WTC11 (cell line): ENCODE data around the gene GFY. TPM values are rescaled to one million over a fixed set of nuclear protein-coding genes. Genes with fewer than 3 reads are reported as not detected.

Experiments used
- ATAC-seq: fragments of 200-7000 bp; cut with Tn5 transposase; 2 replicates; pipeline ENCODE4 v1.10.0; 2021; ENCODE audit warnings: mild to moderate bottlenecking, moderate library complexity
- CTCF ChIA-PET: fragments of 300-600 bp; sonication (Branson Sonifier 250); formaldehyde crosslinking; loops from one replicate; lab custom pipeline; 2021; ENCODE audit warnings: antibody characterized with exemption; lab: Charles Lee
- POLR2A ChIA-PET: fragments of 350-600 bp; sonication (Branson Sonifier 250); formaldehyde crosslinking; loops from one replicate; lab custom pipeline; 2021; ENCODE audit warnings: antibody characterized with exemption; lab: Charles Lee
- DNase-seq: peaks from one replicate; pipeline ENCODE4 v3.0.0; 2021; ENCODE audit warnings: low spot score
- H3K27ac Mint-ChIP-seq: 2 replicates; pipeline ENCODE4 v1.8.0; 2021; ENCODE audit warnings: mixed read lengths
- H3K27me3 Mint-ChIP-seq: 2 replicates; pipeline ENCODE4 v1.8.0; 2021; ENCODE audit warnings: low read depth, mild to moderate bottlenecking, moderate library complexity, mixed read lengths
- H3K36me3 Mint-ChIP-seq: 2 replicates; pipeline ENCODE4 v1.8.0; 2021; ENCODE audit warnings: mixed read lengths
- H3K4me1 Mint-ChIP-seq: 2 replicates; pipeline ENCODE4 v1.8.0; 2022; ENCODE audit warnings: mixed read lengths
- H3K4me3 Mint-ChIP-seq: 2 replicates; pipeline ENCODE4 v1.8.0; 2021; ENCODE audit warnings: mild to moderate bottlenecking, moderate library complexity, mixed read lengths
- H3K9me3 Mint-ChIP-seq: 2 replicates; pipeline ENCODE4 v1.8.0; 2021; ENCODE audit warnings: mixed read lengths
- FOXK1 ChIP-seq: sonication (generic); formaldehyde crosslinking; IDR thresholded peaks from 2 replicates; pipeline ENCODE4 v1.8.0; 2022; ENCODE audit warnings: mild to moderate bottlenecking, moderate library complexity, missing genetic modification reagents
- GTF2I ChIP-seq: fragments of 250-450 bp; sonication (Bioruptor Pico); conservative IDR thresholded peaks from 2 replicates; pipeline ENCODE4 v1.4.0; 2021; ENCODE audit warnings: mild to moderate bottlenecking
- NFE2L1 ChIP-seq: sonication (generic); formaldehyde crosslinking; IDR thresholded peaks from 2 replicates; pipeline ENCODE4 v1.8.1; 2023; ENCODE audit warnings: missing genetic modification reagents
- NFYB ChIP-seq: sonication (generic); formaldehyde crosslinking; conservative IDR thresholded peaks from 2 replicates; pipeline ENCODE4 v1.8.0; 2022; ENCODE audit warnings: low read depth, missing genetic modification reagents
- SOX15 ChIP-seq: fragments of 250-450 bp; sonication (Bioruptor Pico); IDR thresholded peaks from 2 replicates; pipeline ENCODE4 v1.9.0; 2021; ENCODE audit warnings: mild to moderate bottlenecking
- TP53 ChIP-seq: sonication (generic); formaldehyde crosslinking; IDR thresholded peaks from 2 replicates; pipeline ENCODE4 v1.8.1; 2023; ENCODE audit warnings: mild to moderate bottlenecking, missing genetic modification reagents
- ZNF121 ChIP-seq: sonication (generic); formaldehyde crosslinking; IDR thresholded peaks from 2 replicates; pipeline ENCODE4 v1.8.0; 2023; ENCODE audit warnings: missing genetic modification reagents
- total RNA-seq: library from RNA; stranded (reverse); gene quantifications from 3 replicates; pipeline ENCODE4 v1.2.3, GENCODE V29; 2021
- TF ChIP-seq, protein P1 (sequence below): sonication (generic); formaldehyde crosslinking; IDR thresholded peaks from 2 replicates; pipeline ENCODE4 v1.8.1; 2022; ENCODE audit warnings: mild to moderate bottlenecking, moderate library complexity, missing genetic modification reagents
- TF ChIP-seq, protein P2 (sequence below): sonication (generic); formaldehyde crosslinking; IDR thresholded peaks from 2 replicates; pipeline ENCODE4 v1.8.0; 2022; ENCODE audit warnings: mild to moderate bottlenecking, missing genetic modification reagents
- TF ChIP-seq, protein P3 (sequence below): sonication (generic); formaldehyde crosslinking; IDR thresholded peaks from 2 replicates; pipeline ENCODE4 v1.8.0; 2023; ENCODE audit warnings: missing genetic modification reagents
- TF ChIP-seq, protein P4 (sequence below): sonication (generic); formaldehyde crosslinking; IDR thresholded peaks from 2 replicates; pipeline ENCODE4 v1.8.0; 2023; ENCODE audit warnings: mild to moderate bottlenecking, missing genetic modification reagents
- TF ChIP-seq, protein P5 (sequence below): sonication (generic); formaldehyde crosslinking; IDR thresholded peaks from 2 replicates; pipeline ENCODE4 v1.8.0; 2022; ENCODE audit warnings: missing genetic modification reagents

GFY gene
- total RNA-seq, 1 experiment from 2014 or later, result 0.87 TPM

DNA sequence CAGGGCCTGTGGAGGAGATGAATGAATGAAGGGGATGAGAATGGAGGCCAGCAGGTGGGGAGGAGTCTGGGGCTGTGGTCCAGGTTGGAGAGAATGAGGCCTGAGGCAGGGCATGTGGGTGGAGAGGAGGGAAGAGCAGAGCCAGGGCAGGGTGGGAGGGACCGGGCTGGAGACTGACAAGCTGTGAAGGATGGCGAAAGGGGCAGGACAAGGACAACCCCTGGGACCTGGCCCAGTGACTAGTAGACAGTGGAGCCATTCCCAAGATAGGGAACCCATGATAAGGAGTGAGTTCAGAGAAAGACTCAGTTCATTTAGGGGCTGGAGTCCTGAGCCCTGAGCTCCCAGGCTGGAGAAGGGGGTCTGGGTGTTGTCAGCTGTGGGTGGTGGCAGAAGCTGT is 5.0 kb upstream of the GFY start:
- peaks cover 70% of the 10 kb centered on the region for H3K4me1 Mint-ChIP-seq
- no peaks in the 10 kb centered on the region for H3K36me3 Mint-ChIP-seq

DNA sequence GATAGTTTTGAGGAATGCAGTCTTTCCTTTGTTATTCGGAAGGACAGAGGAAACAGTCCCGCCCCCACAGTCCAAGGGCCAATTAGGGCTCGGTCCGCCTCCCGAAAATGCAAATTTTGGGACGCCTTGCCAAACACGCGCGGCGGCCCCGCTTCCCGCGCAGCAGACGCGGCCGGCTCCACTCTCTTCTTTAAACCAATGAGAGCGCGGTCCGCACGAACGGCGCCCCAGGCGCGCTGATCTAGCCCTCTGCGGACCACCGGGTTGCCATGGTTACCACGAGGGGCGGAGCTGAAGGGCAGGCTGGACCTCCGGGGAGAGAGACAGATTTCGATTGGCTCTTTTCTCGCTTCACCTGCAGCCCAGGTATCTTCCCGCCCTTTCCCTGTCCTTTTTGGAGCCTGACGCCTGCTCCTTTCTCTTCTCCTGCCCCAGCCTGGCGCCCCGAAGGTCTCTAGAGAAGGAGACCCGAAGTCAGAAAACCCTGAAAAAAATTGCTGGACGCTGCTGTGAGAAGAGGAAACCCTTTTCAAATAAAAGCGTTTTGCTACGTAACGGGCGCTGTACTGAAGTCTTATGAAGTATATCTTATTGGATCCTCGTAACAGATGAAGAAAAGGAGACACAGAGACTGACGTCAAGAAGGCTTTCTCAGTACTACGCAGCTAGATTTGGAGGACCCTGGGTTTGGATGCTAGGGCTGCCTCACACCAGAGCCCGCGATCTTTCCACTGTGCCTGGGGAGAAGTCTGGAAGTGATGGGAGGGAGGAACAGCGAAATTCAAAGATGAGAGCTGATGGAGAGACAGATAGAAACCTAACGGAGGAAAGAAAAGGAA is 3.9 kb upstream of the GFY start:
- H3K9me3 Mint-ChIP-seq, result no peaks in the 10 kb centered on the region
- peak; percentile 75 for ATAC-seq
- peak overlapping the region; percentile 84 for H3K27ac Mint-ChIP-seq
- TF ChIP-seq NFE2L1 (CRISPR knock-in tag), result peak; percentile 44; the same call in 1 of the 2 replicates
- 0 out of 2 replicates have a peak, but pooled peaks have one; percentile 22 for TF ChIP-seq FOXK1 (CRISPR knock-in tag)
- TF ChIP-seq, protein P1, sequence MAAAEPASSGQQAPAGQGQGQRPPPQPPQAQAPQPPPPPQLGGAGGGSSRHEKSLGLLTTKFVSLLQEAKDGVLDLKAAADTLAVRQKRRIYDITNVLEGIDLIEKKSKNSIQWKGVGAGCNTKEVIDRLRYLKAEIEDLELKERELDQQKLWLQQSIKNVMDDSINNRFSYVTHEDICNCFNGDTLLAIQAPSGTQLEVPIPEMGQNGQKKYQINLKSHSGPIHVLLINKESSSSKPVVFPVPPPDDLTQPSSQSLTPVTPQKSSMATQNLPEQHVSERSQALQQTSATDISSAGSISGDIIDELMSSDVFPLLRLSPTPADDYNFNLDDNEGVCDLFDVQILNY (CRISPR knock-in tag), result peak; percentile 94
- TF ChIP-seq NFYB, result peak; percentile 46; the same call in 1 of the 2 replicates
- TF ChIP-seq, protein P2, sequence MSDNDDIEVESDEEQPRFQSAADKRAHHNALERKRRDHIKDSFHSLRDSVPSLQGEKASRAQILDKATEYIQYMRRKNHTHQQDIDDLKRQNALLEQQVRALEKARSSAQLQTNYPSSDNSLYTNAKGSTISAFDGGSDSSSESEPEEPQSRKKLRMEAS (CRISPR knock-in tag), result peak; percentile 85
- TF ChIP-seq, protein P3, sequence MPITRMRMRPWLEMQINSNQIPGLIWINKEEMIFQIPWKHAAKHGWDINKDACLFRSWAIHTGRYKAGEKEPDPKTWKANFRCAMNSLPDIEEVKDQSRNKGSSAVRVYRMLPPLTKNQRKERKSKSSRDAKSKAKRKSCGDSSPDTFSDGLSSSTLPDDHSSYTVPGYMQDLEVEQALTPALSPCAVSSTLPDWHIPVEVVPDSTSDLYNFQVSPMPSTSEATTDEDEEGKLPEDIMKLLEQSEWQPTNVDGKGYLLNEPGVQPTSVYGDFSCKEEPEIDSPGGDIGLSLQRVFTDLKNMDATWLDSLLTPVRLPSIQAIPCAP (CRISPR knock-in tag), result no peak
- TF ChIP-seq, all 79 proteins: peak for 5
- CTCF ChIA-PET, result interaction anchor here (0.5 to 8.4 kb wide), 16 partner anchors 10 to 1447 kb away, joined by 3 to 120 read pairs (median 5); partner anchors contain the start of genes KASH5 and PIH1D1
- Mint-ChIP-seq H3K27me3 (peaks cover 75% of the 10 kb centered on the region), H3K36me3 (no peaks in the 10 kb centered on the region), H3K4me3 (peak overlapping the region; percentile 49), H3K4me1 (peaks cover 78% of the 10 kb centered on the region)
- POLR2A ChIA-PET, result interaction anchor here (0.6 to 1.4 kb wide), 3 partner anchors 10 to 58 kb away, joined by 3 to 5 read pairs (median 4); partner anchors contain the start of genes DKKL1 and TEAD2
- DNase-seq, result peak; percentile 100

More for the DNA sequence above, 5.0 kb upstream of the GFY start:
- CTCF ChIA-PET, result interaction anchor here (0.5 to 8.4 kb wide), 6 partner anchors 16 to 1446 kb away, joined by 4 to 120 read pairs (median 13); partner anchors contain the start of gene KASH5
- Mint-ChIP-seq H3K4me3 (peak overlapping the region; percentile 49), H3K27ac (peak overlapping the region; percentile 84), H3K9me3 (no peaks in the 10 kb centered on the region), H3K27me3 (peaks cover 65% of the 10 kb centered on the region)
- POLR2A ChIA-PET, result interaction anchor here (1.4 kb wide), 1 partner anchor 57 kb away, joined by 5 read pairs; the partner anchor contains the start of genes DKKL1 and TEAD2
- TF ChIP-seq, protein P4, sequence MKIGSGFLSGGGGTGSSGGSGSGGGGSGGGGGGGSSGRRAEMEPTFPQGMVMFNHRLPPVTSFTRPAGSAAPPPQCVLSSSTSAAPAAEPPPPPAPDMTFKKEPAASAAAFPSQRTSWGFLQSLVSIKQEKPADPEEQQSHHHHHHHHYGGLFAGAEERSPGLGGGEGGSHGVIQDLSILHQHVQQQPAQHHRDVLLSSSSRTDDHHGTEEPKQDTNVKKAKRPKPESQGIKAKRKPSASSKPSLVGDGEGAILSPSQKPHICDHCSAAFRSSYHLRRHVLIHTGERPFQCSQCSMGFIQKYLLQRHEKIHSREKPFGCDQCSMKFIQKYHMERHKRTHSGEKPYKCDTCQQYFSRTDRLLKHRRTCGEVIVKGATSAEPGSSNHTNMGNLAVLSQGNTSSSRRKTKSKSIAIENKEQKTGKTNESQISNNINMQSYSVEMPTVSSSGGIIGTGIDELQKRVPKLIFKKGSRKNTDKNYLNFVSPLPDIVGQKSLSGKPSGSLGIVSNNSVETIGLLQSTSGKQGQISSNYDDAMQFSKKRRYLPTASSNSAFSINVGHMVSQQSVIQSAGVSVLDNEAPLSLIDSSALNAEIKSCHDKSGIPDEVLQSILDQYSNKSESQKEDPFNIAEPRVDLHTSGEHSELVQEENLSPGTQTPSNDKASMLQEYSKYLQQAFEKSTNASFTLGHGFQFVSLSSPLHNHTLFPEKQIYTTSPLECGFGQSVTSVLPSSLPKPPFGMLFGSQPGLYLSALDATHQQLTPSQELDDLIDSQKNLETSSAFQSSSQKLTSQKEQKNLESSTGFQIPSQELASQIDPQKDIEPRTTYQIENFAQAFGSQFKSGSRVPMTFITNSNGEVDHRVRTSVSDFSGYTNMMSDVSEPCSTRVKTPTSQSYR (CRISPR knock-in tag), result no peak
- TF ChIP-seq SOX15 (no peak), TP53 (CRISPR knock-in tag) (no peak), GTF2I (CRISPR knock-in tag) (no peak), ZNF121 (CRISPR knock-in tag) (no peak)
- TF ChIP-seq, protein P5, sequence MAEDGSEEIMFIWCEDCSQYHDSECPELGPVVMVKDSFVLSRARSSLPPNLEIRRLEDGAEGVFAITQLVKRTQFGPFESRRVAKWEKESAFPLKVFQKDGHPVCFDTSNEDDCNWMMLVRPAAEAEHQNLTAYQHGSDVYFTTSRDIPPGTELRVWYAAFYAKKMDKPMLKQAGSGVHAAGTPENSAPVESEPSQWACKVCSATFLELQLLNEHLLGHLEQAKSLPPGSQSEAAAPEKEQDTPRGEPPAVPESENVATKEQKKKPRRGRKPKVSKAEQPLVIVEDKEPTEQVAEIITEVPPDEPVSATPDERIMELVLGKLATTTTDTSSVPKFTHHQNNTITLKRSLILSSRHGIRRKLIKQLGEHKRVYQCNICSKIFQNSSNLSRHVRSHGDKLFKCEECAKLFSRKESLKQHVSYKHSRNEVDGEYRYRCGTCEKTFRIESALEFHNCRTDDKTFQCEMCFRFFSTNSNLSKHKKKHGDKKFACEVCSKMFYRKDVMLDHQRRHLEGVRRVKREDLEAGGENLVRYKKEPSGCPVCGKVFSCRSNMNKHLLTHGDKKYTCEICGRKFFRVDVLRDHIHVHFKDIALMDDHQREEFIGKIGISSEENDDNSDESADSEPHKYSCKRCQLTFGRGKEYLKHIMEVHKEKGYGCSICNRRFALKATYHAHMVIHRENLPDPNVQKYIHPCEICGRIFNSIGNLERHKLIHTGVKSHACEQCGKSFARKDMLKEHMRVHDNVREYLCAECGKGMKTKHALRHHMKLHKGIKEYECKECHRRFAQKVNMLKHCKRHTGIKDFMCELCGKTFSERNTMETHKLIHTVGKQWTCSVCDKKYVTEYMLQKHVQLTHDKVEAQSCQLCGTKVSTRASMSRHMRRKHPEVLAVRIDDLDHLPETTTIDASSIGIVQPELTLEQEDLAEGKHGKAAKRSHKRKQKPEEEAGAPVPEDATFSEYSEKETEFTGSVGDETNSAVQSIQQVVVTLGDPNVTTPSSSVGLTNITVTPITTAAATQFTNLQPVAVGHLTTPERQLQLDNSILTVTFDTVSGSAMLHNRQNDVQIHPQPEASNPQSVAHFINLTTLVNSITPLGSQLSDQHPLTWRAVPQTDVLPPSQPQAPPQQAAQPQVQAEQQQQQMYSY (CRISPR knock-in tag), result no peak
- DNase-seq (no peak), ATAC-seq (no peak)
